IPS-18c (cell line): ENCODE data around the gene PDCD7.
"Not testable (repeated sequence)": the region's sequence is repeated elsewhere in the genome, so short reads cannot be mapped to it uniquely, and the experiment has no call there.

ENCODE experiments used
- H3K4me3 ChIP-seq: 2 replicates; pipeline ENCODE4 v1.7.0; 2013; ENCODE audit warnings: low read depth, mild to moderate bottlenecking, low read length, moderate library complexity; ENCODE audit not compliant: insufficient read depth
- H3K9me3 ChIP-seq: one replicate; pipeline ENCODE4 v1.6.1; 2013; ENCODE audit warnings: mild to moderate bottlenecking, low read length, moderate library complexity; ENCODE audit not compliant: control insufficient read depth, insufficient read depth

Gene PDCD7

GRCh38 chr15:65084500-65085206 is 49.0 kb downstream of the PDCD7 start:
- Histone ChIP-seq H3K9me3 (no peaks in the 10 kb centered on the region), H3K4me3 (no peak overlapping the region)

DNA sequence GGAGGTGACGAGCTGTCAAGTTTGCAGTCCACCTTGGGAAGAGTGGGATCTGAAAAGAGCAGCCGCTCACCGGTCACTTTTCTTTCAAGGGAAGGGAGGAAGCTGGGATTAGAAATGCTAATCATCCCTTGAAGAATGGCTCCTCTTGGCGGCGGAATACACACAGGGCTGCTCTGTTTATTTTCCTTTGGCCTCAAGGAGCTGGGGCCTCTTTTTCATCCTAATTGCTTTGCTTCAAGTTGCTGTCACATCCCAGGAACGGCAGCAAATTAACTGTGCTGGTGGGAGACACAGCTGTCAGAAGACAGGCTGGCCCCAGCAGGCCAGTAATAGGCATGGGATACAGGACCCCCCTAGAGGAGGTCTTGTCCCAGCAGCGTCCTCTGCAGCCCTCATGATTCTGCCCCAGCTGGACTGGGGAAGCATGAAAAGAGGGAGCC is 50.3 kb downstream of the PDCD7 start:
- H3K4me3 ChIP-seq: no peak overlapping the region
- no peaks in the 10 kb centered on the region for H3K9me3 ChIP-seq

GRCh38 chr15:65082303-65082953 is 51.2 kb downstream of the PDCD7 start:
- no peaks in the 10 kb centered on the region for H3K9me3 ChIP-seq
- no peak overlapping the region for H3K4me3 ChIP-seq

DNA sequence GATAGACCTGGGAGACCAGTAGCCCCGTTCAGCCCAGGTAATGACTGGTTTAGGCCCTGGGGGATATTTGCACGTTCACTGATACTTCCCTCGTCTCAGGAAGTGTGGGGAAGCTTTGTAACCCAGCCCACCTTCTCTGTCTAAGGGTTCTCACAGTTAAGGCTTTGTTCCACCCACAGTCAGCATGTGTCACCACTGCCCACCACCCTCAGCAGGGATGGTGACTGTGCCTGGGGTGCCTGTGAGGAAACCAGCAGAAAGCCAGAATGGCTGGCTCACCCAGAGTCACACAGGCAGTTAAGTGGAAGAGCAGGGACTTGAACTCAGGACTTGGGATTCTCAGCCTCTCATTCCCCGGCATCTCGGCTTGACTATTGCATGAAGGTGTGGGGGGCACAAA is 51.9 kb downstream of the PDCD7 start:
- no peaks in the 10 kb centered on the region for H3K9me3 ChIP-seq
- H3K4me3 ChIP-seq: no peak overlapping the region

DNA sequence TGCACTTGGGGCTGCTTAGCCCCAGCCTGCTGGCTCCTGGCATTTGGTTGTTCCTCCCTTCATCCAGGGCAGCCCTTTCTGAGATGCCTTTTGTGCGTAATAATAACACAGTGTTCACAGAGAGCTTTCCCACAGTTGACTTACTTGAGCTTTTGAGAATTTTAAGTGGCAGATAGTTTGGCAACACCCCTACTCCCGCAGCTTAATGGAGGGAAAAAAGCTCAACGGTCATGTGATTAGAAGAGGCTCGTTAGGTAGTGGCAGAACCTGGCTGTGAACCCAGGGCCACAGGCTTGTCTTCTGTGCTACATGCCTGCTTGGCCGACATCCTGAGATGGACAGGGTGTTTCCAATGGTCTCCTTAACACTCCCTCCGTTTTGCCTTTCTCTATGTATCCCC is 52.3 kb downstream of the PDCD7 start:
- H3K9me3 ChIP-seq: no peaks in the 10 kb centered on the region
- no peak overlapping the region for H3K4me3 ChIP-seq

DNA sequence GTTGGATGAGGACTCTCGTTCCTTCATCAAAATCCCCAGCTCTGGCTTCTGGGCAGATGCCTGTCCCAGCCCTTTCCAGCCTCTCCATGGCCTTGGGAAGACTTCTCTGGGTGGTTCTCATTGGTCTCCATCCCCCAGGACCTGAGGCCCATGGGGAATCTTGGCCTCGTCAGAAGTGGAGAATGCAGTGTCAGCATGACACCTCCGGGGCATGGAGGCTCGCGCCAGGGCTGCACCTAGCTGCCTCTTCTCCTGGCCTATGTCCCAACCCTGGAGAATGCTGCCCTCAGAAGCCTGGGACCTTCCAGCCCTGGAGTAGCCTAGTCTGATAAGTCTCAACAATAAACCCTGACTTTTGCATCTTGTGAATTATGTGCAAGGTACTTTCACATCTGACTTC is 54.0 kb downstream of the PDCD7 start:
- Histone ChIP-seq H3K4me3 (no peak overlapping the region), H3K9me3 (no peaks in the 10 kb centered on the region)

- Histone ChIP-seq H3K9me3 (no peaks in the 10 kb centered on the region), H3K4me3 (no peak overlapping the region)
These were observed 55.6 kb downstream of the PDCD7 start for GRCh38 chr15:65077981-65078352.

GRCh38 chr15:65077291-65077980 is 56.2 kb downstream of the PDCD7 start:
- peaks cover 2% of the 10 kb centered on the region for H3K9me3 ChIP-seq
- no peak overlapping the region for H3K4me3 ChIP-seq

- H3K4me3 ChIP-seq: no peak within 1 kb of the TSS
- H3K9me3 ChIP-seq: peaks cover 2% of the 10 kb centered on the region
These were observed 56.9 kb downstream of the PDCD7 start, which contains the start of gene KBTBD13 for GRCh38 chr15:65076486-65077290. Gene KBTBD13 (plus strand): TSS chr15:65076746. CDS start chr15:65076816, 70 bp downstream.

GRCh38 chr15:65075607-65076395 is 57.8 kb downstream of the PDCD7 start:
- not testable (repeated sequence) for H3K4me3 ChIP-seq, H3K9me3 ChIP-seq

GRCh38 chr15:65074946-65075345 is 58.7 kb downstream of the PDCD7 start:
- not testable (repeated sequence) for H3K4me3 ChIP-seq, H3K9me3 ChIP-seq

GRCh38 chr15:65072617-65073016 is 61.0 kb downstream of the PDCD7 start:
- Histone ChIP-seq H3K4me3 (no peak overlapping the region), H3K9me3 (peaks cover 2% of the 10 kb centered on the region)

GRCh38 chr15:65072027-65072426 is 61.6 kb downstream of the PDCD7 start:
- Histone ChIP-seq H3K4me3 (no peak overlapping the region), H3K9me3 (peaks cover 2% of the 10 kb centered on the region)

DNA sequence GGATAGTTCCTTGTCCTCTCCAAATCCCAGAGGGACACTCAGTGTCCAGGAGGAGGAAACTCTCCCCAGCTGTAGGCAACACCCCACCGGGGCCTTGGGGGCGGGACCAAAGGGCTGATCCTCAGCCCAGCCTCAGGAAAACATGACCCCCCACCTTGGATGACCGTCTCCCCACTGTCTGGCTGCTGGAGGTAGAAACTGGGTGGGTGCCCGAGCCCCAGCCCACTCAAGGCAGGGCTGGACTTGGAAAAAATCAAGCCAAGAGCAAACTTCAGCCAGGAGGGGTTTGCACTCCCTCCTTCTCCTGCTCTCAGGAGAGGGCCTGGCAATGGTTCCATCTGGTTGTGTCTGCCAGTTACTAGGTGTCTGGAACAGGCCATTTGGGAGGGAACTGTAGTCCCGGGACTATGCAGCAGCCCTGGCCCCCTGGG is 62.2 kb downstream of the PDCD7 start:
- Histone ChIP-seq H3K4me3 (no peak overlapping the region), H3K9me3 (peaks cover 2% of the 10 kb centered on the region)

DNA sequence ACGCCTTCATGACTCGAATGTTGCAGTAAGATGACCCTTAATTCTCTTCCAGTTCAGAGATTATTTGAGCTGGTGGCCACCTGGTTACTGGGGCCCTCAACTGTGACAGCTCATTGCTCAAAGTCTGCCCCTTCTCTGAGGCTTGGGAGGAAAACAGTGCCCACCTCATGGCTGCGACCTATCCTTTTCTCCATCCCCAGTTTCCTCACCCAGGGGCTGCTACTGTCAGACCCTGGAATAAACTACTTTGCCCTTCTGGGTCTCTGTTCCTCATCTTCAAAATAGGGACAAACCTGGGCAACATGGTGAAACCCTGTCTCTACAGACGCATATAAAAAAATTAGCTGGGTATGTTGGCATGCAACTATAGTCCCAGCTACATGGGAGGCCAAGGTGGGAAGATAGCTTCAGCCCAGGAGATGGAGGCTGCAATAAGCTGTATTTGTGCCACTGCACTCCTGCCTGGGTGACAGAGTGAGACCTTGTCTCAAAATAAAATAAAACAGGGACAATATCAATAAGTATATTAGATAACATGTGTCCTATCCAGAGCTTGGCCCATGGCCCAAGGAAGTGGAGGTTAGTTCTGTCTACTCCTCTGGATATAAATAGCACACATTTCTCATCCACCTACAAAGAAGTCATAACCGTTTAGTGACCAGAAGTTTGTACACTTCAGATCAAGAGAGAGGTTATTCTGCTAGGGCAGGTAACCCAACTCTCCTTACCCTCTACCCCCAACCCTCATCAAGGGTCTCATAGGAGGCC is 63.6 kb downstream of the PDCD7 start:
- H3K9me3 ChIP-seq: peaks cover 2% of the 10 kb centered on the region
- H3K4me3 ChIP-seq: no peak overlapping the region

GRCh38 chr15:65069179-65069578 is 64.4 kb downstream of the PDCD7 start:
- no peak overlapping the region for H3K4me3 ChIP-seq
- H3K9me3 ChIP-seq: peaks cover 2% of the 10 kb centered on the region
